HepG2 (cell line): ENCODE results near the gene NOL4L. TPM values are rescaled to one million over a fixed set of nuclear protein-coding genes. Genes with fewer than 3 reads are reported as not detected.
A peak's percentile ranks its signal among the peaks of the same experiment; 100 is the strongest.

Experiments
- ATF1 ChIP-seq: IDR thresholded peaks from 2 replicates; pipeline ENCODE4 v1.6.1; 2016; ENCODE audit warnings: mild to moderate bottlenecking, control low read depth
- ATRX ChIP-seq: sonication (generic); formaldehyde crosslinking; IDR thresholded peaks from 2 replicates; pipeline ENCODE4 v1.4.0; 2020; ENCODE audit warnings: missing genetic modification reagents, borderline replicate concordance
- CHD4 ChIP-seq: fragments of 200-600 bp; sonication (generic); IDR thresholded peaks from 2 replicates; pipeline ENCODE4 v1.7.0; 2017; ENCODE audit warnings: mild to moderate bottlenecking, low read length, borderline replicate concordance
- FOXO1 ChIP-seq: sonication (generic); formaldehyde crosslinking; IDR thresholded peaks from 2 replicates; pipeline ENCODE4 v1.4.0; 2020; ENCODE audit warnings: missing genetic modification reagents
- HDAC2 ChIP-seq: sonication (generic); formaldehyde crosslinking; IDR thresholded peaks from 2 replicates; pipeline ENCODE4 v1.4.0; 2020; ENCODE audit warnings: missing genetic modification reagents
- HMG20B ChIP-seq: conservative IDR thresholded peaks from 2 replicates; pipeline ENCODE4 v1.6.1; 2016; ENCODE audit warnings: missing genetic modification reagents, missing compliant biosample characterization
- KDM1A ChIP-seq: IDR thresholded peaks from 2 replicates; pipeline ENCODE4 v1.6.1; 2016; ENCODE audit warnings: missing compliant biosample characterization
- KDM6A ChIP-seq: IDR thresholded peaks from 2 replicates; pipeline ENCODE4 v1.6.1; 2016; ENCODE audit warnings: low read depth
- MAFG ChIP-seq: sonication (generic); formaldehyde crosslinking; IDR thresholded peaks from 2 replicates; pipeline ENCODE4 v1.5.1; 2020; ENCODE audit warnings: mild to moderate bottlenecking, missing genetic modification reagents
- MED8 ChIP-seq: sonication (generic); formaldehyde crosslinking; IDR thresholded peaks from 2 replicates; pipeline ENCODE4 v1.8.1; 2023; ENCODE audit warnings: mild to moderate bottlenecking, missing genetic modification reagents; ENCODE audit not compliant: insufficient replicate concordance
- MEIS2 ChIP-seq: sonication (generic); formaldehyde crosslinking; IDR thresholded peaks from 2 replicates; pipeline ENCODE4 v1.9.0; 2021; ENCODE audit warnings: mild to moderate bottlenecking, missing genetic modification reagents
- MTF2 ChIP-seq: sonication (generic); formaldehyde crosslinking; IDR thresholded peaks from 2 replicates; pipeline ENCODE4 v1.5.0; 2020; ENCODE audit warnings: missing genetic modification reagents, borderline replicate concordance
- MYC ChIP-seq: sonication (generic); formaldehyde crosslinking; IDR thresholded peaks from 2 replicates; pipeline ENCODE4 v1.9.0; 2021; ENCODE audit warnings: missing genetic modification reagents, borderline replicate concordance
- NFRKB ChIP-seq: fragments of 450-650 bp; IDR thresholded peaks from 2 replicates; pipeline ENCODE4 v1.6.1; 2017
- PCBP2 ChIP-seq: fragments of 200-400 bp; formaldehyde crosslinking; optimal IDR thresholded peaks from 2 replicates; pipeline ENCODE3; 2018; ENCODE audit warnings: low read length, low read depth; ENCODE audit not compliant: poor library complexity, severe bottlenecking
- PHF21A ChIP-seq: sonication (generic); formaldehyde crosslinking; IDR thresholded peaks from 2 replicates; pipeline ENCODE4 v1.5.0; 2020; ENCODE audit warnings: mild to moderate bottlenecking, missing genetic modification reagents
- RELA ChIP-seq: sonication (generic); formaldehyde crosslinking; IDR thresholded peaks from 2 replicates; pipeline ENCODE4 v1.4.0; 2020; ENCODE audit warnings: missing genetic modification reagents
- XBP1 ChIP-seq: sonication (generic); formaldehyde crosslinking; IDR thresholded peaks from 2 replicates; pipeline ENCODE4 v1.5.0; 2020; ENCODE audit warnings: missing genetic modification reagents
- ZKSCAN8 ChIP-seq: IDR thresholded peaks from 2 replicates; pipeline ENCODE4 v1.6.1; 2016; ENCODE audit warnings: borderline replicate concordance, missing genetic modification reagents, missing compliant biosample characterization
- ZNF788 ChIP-seq: sonication (generic); formaldehyde crosslinking; IDR thresholded peaks from 2 replicates; pipeline ENCODE4 v1.5.0; 2020; ENCODE audit warnings: mild to moderate bottlenecking, missing genetic modification reagents, borderline replicate concordance
- ZSCAN20 ChIP-seq: sonication (generic); formaldehyde crosslinking; IDR thresholded peaks from 2 replicates; pipeline ENCODE4 v1.4.0; 2020; ENCODE audit warnings: missing genetic modification reagents, mild to moderate bottlenecking, borderline replicate concordance
- polyA plus RNA-seq, 8 experiments: library from polyadenylated mRNA; depleted of rRNA in 3 of 8; stranded (reverse) in 7 of 8; unstranded in 1 of 8; fragments of >200 nt; fragmentation: Illumina TruSeq in 4 of 8; extraction: Trizol in 4 of 8; gene quantifications; 2 replicates each; pipeline versions ENCODE4 v1.2.1 to v1.2.3, GENCODE V29; 2011 to 2016; ENCODE audit warnings: low read depth in 4 of 8, missing spikeins in 1 of 8, mixed read lengths in 1 of 8; ENCODE audit not compliant: insufficient read depth in 1 of 8
- total RNA-seq, 5 experiments: library from RNA; depleted of rRNA; stranded (reverse); fragments of >200 nt; fragmentation: Illumina TruSeq; extraction: Trizol; gene quantifications; 2 replicates each; pipeline ENCODE4 v1.2.3, GENCODE V29; 2016; ENCODE audit warnings: low read depth in 1 of 5
- TF ChIP-seq, protein P1 (sequence below): sonication (generic); formaldehyde crosslinking; IDR thresholded peaks from 2 replicates; pipeline ENCODE4; 2020; ENCODE audit warnings: missing genetic modification reagents, mild to moderate bottlenecking, borderline replicate concordance
- TF ChIP-seq, protein P2 (sequence below): IDR thresholded peaks from 2 replicates; pipeline ENCODE4 v1.6.1; 2016; ENCODE audit warnings: missing genetic modification reagents, missing compliant biosample characterization
- TF ChIP-seq, protein P3 (sequence below): sonication (generic); formaldehyde crosslinking; conservative IDR thresholded peaks from 2 replicates; pipeline ENCODE4 v1.4.0; 2020; ENCODE audit warnings: missing genetic modification reagents
- TF ChIP-seq, protein P4 (sequence below), 2 experiments: sonication (generic) in 1 of 2; formaldehyde crosslinking in 1 of 2; IDR thresholded peaks; 2 replicates each; pipeline versions ENCODE4 v1.5.1 to v1.6.1; 2011 to 2020; ENCODE audit warnings: borderline replicate concordance in 1 of 2, low read depth in 1 of 2, low read length in 1 of 2, mild to moderate bottlenecking in 1 of 2, missing genetic modification reagents in 1 of 2, moderate library complexity in 1 of 2
- TF ChIP-seq, protein P5 (sequence below): sonication (generic); formaldehyde crosslinking; IDR thresholded peaks from 2 replicates; pipeline ENCODE4 v1.5.0; 2020; ENCODE audit warnings: missing genetic modification reagents, mild to moderate bottlenecking, borderline replicate concordance

The NOL4L gene
- total and polyA plus RNA-seq, 2 of the 13 experiments (the other 11 are each of a cell fraction or from before 2014, with no cell fraction given), result 16.6 to 35.4 TPM

DNA sequence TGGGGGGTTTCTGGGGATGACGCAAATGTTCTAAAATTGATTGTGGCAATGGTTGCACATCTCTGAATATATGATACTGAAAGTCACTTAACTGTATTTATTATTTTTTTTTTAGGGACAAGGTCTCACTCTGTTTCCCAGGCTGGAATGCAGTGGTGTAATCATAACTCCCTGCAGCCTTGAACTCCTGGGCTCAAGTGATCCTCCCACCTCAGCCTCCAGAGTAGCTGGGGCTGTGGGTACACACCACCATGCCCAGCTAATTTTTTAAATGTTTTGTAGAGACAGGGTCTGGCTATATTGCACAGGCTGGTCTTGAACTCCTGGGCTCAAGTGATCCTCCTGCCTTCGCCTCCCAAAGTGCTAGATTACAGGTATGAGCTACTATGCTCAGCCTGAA is 33.4 kb downstream of the NOL4L start (continued):
- no peak for TF ChIP-seq MYC (CRISPR knock-in tag)
- TF ChIP-seq HDAC2 (CRISPR knock-in tag), result peak; percentile 65; the same call in 1 of the 2 replicates
- TF ChIP-seq MED8, result no peak
- no peak for TF ChIP-seq MEIS2 (CRISPR knock-in tag)
- no peak for TF ChIP-seq XBP1 (CRISPR knock-in tag)
- TF ChIP-seq, protein P1, sequence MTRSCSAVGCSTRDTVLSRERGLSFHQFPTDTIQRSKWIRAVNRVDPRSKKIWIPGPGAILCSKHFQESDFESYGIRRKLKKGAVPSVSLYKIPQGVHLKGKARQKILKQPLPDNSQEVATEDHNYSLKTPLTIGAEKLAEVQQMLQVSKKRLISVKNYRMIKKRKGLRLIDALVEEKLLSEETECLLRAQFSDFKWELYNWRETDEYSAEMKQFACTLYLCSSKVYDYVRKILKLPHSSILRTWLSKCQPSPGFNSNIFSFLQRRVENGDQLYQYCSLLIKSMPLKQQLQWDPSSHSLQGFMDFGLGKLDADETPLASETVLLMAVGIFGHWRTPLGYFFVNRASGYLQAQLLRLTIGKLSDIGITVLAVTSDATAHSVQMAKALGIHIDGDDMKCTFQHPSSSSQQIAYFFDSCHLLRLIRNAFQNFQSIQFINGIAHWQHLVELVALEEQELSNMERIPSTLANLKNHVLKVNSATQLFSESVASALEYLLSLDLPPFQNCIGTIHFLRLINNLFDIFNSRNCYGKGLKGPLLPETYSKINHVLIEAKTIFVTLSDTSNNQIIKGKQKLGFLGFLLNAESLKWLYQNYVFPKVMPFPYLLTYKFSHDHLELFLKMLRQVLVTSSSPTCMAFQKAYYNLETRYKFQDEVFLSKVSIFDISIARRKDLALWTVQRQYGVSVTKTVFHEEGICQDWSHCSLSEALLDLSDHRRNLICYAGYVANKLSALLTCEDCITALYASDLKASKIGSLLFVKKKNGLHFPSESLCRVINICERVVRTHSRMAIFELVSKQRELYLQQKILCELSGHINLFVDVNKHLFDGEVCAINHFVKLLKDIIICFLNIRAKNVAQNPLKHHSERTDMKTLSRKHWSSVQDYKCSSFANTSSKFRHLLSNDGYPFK (CRISPR knock-in tag), result no peak
- TF ChIP-seq KDM1A (CRISPR knock-in tag), result 0 out of 2 replicates have a peak, but pooled peaks have one; percentile 69
- peak; percentile 72; the same call in 1 of the 2 replicates for TF ChIP-seq FOXO1
- TF ChIP-seq PHF21A (CRISPR knock-in tag), result peak; percentile 66; the same call in 1 of the 2 replicates
- TF ChIP-seq, protein P2, sequence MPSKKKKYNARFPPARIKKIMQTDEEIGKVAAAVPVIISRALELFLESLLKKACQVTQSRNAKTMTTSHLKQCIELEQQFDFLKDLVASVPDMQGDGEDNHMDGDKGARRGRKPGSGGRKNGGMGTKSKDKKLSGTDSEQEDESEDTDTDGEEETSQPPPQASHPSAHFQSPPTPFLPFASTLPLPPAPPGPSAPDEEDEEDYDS (CRISPR knock-in tag), result no peak
- no peak for TF ChIP-seq MTF2 (CRISPR knock-in tag)
- TF ChIP-seq MAFG (CRISPR knock-in tag), result no peak
- TF ChIP-seq KDM6A (CRISPR knock-in tag), result no peak
- peak; percentile 75; the same call in 1 of the 2 replicates for TF ChIP-seq ZKSCAN8 (CRISPR knock-in tag)
- TF ChIP-seq HMG20B (CRISPR knock-in tag), result no peak
- no peak for TF ChIP-seq NFRKB
- TF ChIP-seq ZNF788 (CRISPR knock-in tag), result peak; percentile 83; the same call in 1 of the 2 replicates
- 0 out of 2 replicates have a peak, but pooled peaks have one; percentile 30 for TF ChIP-seq ZSCAN20 (CRISPR knock-in tag)
- TF ChIP-seq, protein P3, sequence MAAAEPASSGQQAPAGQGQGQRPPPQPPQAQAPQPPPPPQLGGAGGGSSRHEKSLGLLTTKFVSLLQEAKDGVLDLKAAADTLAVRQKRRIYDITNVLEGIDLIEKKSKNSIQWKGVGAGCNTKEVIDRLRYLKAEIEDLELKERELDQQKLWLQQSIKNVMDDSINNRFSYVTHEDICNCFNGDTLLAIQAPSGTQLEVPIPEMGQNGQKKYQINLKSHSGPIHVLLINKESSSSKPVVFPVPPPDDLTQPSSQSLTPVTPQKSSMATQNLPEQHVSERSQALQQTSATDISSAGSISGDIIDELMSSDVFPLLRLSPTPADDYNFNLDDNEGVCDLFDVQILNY (CRISPR knock-in tag), result no peak
- no peak for TF ChIP-seq ATF1 (CRISPR knock-in tag)
- TF ChIP-seq ATRX (CRISPR knock-in tag), result no peak
- TF ChIP-seq, protein P4, sequence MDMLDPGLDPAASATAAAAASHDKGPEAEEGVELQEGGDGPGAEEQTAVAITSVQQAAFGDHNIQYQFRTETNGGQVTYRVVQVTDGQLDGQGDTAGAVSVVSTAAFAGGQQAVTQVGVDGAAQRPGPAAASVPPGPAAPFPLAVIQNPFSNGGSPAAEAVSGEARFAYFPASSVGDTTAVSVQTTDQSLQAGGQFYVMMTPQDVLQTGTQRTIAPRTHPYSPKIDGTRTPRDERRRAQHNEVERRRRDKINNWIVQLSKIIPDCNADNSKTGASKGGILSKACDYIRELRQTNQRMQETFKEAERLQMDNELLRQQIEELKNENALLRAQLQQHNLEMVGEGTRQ (IDR thresholded peaks at IDR 0.05; ENCODE audit: low read depth, low read length), result no peak
- TF ChIP-seq, protein P4 (CRISPR knock-in tag; IDR thresholded peaks at IDR 0.05; ENCODE audit: borderline replicate concordance), result no peak
- TF ChIP-seq CHD4, result peak; percentile 87; the same call in 1 of the 2 replicates
- TF ChIP-seq RELA (CRISPR knock-in tag), result no peak
- TF ChIP-seq PCBP2, result peak; percentile 17
- TF ChIP-seq, protein P5, sequence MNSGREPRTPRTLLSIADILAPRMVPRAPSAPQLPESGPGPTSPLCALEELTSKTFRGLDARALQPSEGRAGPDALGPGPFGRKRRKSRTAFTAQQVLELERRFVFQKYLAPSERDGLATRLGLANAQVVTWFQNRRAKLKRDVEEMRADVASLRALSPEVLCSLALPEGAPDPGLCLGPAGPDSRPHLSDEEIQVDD (CRISPR knock-in tag), result no peak
